ENCODE data around the gene ALLC.

DNA sequence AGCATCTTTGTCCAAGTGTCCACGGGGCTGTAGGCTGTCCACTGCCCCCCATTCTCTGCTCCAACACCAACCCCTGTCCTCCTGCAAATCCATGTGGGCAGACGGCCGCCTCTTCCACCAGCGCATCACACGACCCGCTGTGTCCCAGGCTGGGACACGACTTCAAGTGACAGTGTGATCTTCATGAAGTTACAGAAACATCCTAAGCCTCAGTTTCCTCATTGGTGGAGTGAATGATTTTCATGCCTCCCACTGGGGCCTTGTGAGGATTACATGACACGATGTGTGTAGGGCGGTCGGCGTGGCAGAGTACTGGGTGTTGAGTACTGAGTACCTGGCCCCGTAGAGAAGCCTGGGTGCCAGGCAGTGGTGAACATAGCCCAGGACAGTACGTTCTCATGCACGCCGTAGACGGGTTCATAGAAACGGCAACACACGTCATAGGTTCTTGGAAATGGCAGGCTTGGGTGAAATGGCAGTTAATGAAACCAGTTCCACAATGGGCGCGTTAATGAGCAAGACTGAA lies 9.3 kb upstream of the ALLC start:
- TF ChIP-seq EZH2 (IDR thresholded peaks at IDR 0.05; ENCODE audit: insufficient read depth, poor library complexity, severe bottlenecking), result no peak
- TF ChIP-seq EZH2phosphoT487 (IDR thresholded peaks at IDR 0.05; ENCODE audit: insufficient read depth, low read depth), result no peak
